Measurements from ENCODE around the gene MAP3K10.

Gene MAP3K10

DNA sequence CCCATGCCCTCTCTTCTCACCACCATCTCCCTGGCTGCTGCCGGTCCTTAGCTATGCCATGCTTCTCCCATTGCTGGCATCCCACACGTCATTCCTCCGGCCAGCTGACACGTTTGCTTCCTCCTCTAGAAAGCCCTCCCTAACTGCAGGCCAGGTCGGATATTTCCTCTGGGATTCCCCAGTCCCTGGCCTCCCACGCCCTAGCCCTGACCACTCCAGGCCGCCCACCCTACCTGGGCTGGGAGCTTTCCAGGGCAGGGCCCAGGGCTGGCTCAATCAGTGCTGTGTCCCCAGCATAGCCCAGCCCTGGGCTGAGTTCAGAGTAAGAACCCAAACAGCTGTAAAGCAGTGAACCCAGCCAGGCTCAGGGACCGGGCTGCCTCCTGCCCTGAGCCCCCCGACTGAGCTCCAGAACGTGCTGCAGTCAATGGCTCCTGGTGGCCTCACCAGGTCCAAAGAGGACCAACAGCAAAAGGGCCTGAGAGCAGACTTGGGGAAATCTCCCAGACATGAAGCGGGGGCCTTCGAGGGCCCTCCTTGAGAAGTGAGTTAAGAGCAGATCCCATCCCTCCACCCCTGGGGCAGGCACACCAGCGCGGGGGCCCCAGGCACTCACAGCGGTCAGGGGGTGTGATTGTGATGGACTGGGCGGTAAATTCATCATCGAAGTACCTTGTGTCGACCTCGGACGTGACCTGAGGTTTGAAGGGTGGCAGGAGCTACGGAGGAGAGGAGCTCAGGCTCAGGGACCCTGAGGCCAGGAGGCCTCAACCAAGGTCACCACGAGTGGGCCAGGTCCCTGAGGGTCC is 43.4 kb downstream of the MAP3K10 start:
- DNase-seq, result no peak

DNA sequence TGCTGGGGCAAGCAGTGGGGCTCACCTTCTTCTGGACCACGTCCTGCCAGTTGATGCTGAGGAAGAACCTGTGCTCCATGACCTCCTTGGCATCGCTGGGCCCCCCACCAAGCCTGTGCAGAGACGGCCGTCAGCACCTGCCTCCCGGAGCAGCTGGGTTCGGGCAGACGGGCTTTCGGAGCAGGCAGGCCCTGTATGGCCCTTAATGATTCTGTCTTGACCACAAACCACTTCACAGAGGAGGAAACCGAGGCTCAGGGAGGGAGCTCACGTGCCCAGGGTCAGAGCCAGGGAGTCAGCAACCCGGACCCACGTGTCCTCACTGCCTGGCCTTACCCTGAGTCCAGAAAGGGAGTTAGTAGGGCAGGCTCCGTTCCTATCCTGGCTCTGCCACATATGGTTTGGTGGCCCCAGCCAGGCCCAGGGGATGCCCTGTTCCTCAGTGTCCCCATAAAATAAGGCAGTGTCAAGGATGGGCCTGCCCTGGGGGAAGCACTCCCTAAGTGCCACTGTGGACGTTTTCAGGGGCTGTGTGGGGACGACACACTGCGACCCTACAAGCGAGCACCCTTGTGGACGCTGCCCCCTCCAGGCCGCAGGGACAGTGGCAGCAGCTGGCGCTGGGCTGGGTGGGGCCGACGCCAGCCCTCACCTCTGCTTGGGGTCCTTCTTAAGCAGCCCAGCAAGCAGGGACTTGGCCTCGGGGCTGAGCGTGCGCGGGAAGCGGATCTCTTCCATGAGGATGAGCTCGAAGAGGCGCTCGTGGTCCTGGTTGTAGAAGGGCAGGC is 44.2 kb downstream of the MAP3K10 start:
- DNase-seq, result no peak

GRCh38 chr19:40236026-40236355 is 44.8 kb downstream of the MAP3K10 start:
- DNase-seq, result no peak

GRCh38 chr19:40236366-40236765 is 45.1 kb downstream of the MAP3K10 start:
- no peak for DNase-seq

DNA sequence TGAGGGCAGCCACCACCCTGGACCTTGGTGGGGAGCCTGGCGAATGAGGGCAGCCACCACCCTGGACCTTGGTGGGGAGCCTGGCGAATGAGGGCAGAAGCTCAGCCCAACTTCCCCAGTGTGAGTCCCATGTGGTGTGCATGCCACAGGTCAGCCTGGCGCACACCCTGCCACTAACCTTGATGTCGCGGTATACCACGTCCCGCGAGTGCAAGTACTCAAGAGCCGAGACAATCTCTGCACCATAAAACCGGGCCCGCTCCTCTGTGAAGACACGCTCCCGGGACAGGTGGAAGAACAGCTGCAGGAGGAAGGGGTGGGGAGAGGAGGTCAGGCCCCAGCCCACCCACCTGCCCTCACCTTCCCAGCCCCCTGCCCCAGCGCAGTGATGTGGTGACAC is 46.6 kb downstream of the MAP3K10 start:
- no peak for DNase-seq

GRCh38 chr19:40238775-40239174 is 47.5 kb downstream of the MAP3K10 start:
- DNase-seq, result no peak

- DNase-seq, result no peak
Observed at GRCh38 chr19:40239415-40240226, 48.4 kb downstream of the MAP3K10 start.

GRCh38 chr19:40240332-40240731 is 49.1 kb downstream of the MAP3K10 start:
- DNase-seq, result no peak

GRCh38 chr19:40241125-40241808 is 50.0 kb downstream of the MAP3K10 start:
- DNase-seq, result no peak

- DNase-seq, result peak; percentile 59
Observed at GRCh38 chr19:40241809-40242384, 50.7 kb downstream of the MAP3K10 start.

DNA sequence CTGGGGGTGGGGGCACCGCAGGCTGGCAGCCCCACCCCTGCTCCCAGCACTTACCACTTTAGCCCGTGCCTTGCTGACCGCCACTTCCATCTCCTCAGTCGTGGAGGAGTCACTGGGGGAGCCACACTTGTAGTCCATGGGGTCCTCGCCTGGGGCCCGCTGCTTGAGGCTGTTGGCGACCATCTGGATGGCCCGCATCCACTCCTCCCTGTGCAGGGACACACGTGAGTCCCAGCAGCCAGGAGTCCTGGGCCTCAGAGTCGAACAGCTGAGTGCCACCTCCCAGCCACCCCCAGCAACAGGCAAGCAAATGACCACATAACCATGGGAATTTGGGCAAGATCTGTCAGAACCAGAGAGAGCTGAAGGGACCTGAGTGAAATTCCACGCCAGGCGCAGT is 51.3 kb downstream of the MAP3K10 start:
- no peak for DNase-seq

DNA sequence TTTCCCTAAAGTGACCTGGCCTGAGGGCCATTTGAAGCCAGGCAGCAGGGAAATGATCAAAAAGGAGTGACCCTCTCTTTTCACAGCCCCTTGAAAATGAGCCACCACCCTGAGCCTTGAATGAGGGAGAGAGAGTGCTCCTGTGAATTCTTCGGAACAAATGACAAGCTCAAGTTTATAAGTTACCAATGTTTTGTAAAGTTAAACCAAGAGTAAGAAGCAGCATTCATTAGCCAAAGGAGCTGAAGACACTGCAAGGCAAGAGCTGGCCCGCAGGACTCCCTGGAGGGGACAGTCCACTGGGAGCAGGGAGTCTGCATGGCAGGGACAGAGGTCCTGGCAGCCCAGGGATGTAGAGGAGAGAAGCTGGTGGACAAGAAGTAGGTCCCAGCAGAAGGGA is 52.0 kb downstream of the MAP3K10 start:
- no peak for DNase-seq

DNA sequence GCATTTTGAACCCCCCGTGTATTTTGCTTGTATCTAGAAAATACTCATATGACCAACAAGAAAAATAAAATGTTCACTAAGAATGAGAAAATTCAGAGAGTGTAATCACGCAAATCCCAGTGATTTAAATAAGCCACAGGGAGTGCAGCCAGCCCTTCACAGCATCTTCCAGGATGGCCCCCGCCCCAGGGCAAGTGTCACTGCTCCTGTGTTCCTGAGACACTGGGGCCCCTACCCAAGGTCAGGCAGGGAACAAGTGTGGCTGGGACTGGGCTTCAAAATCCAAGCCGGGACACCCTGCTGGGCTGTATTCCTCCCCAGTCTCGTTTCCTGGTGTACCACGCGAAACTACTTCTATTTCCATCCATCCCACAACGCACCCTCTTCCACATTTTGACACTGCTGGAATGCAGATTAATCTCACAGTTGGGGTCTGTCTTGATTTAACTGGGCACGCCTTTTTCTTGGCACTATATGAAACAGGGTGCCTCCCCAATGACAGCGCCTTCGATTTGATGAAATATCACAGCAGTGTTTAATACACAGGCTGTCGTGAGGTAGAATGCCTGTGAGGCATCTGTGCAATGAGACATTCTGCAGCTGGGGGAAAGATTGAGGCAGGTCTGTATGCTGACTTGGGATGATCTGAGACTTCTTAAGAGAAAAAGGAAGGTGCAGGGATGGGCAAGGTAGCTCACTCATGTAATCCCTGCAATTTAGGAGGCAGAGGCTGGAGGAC is 53.5 kb downstream of the MAP3K10 start:
- DNase-seq, result no peak

- DNase-seq, result no peak
Observed at GRCh38 chr19:40245506-40246128, 54.4 kb downstream of the MAP3K10 start.

DNA sequence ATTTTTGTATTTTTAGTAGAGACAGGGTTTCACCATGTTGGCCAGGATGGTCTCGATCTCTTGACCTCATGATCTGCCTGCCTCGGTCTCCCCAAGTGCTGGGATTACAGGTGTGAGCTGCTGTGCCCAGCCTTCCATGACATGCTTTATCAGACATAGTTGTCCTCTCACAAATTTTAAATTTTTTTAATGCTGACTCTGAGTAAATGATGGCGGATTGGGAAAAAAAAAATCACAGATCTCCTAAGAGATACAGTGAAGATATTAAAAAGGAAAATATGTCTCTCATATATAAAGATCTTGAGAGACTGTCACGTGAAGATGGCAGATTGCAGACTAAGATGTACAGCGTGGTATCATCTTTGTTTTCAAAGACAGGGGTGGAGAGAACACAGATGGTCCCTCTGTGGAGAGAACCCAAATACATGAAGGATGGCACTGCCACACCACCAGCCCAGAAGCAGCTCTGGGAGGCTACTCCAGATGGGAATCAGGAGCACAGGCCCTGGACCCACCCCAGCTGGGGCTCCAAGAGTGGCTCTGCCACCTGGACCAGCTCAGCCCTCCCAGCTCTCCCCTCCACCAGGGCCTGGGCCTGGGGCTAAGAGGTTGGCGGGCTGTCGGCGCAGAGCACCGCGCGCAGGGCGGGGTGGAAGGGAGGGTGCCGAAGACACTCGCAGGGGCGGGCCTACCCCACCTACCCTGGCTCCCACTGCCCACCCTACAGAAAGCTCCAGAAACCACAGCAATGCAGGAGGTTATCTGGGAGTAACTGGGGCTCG is 55.3 kb downstream of the MAP3K10 start:
- no peak for DNase-seq

DNA sequence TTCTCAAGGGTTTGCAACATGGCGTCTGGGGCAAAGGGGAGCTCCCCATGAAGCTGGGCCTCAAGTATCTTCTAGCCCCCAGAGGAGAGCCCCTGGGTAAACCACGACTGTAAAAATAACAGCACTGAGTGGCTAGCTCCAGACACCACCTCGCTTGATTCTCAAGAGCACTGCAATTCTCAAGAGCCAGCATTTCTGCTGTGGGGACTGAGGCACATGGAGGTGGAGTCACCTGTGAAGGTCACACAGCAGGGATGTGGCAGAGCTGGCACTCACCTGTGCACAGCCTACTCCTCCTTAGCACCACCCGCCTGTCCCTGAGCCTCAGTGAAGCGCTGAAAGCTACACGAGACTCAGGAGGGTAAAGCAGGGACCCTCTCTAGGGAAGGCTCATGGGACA is 56.0 kb downstream of the MAP3K10 start:
- DNase-seq, result no peak

GRCh38 chr19:40247735-40248262 is 56.6 kb downstream of the MAP3K10 start:
- no peak for DNase-seq

DNA sequence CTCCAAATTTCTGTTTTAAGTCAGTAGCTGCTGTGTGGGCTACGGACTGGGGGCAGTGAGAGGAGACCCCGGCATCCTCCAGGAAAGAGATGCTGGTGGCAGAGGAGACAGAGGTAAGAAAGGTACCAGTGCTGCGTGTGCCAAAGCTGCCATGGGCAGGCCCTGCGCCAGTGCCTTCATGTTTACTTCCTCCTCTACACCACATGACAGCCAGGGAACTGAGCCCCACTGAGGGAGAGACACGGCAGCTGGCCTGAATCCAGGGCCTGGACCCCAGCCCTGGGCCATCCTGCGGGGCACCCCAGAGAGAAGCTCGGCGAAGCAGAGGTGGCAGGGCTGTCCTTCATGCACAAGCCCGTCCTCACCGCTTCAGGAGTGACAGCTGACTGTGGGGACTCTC is 58.0 kb downstream of the MAP3K10 start:
- no peak for DNase-seq

DNA sequence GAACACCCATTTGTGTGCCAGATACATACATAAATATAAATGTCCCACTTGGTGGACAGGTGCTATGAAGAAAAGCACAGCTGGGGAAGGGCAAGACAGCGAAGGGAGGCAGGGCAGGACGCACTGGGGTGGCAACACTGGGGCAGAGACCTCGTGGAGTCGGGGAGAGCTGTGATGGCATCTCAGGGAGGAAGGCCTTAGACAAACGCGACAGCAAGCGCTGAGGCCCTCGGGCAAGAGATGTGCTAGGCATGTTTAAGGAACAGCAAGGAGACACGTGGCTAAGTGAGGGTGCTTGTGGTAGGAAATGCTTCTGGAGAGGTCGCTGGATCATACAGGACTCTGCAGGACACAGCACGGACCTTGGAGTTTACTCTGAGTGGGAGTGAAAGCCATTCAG is 58.6 kb downstream of the MAP3K10 start:
- DNase-seq, result no peak

DNA sequence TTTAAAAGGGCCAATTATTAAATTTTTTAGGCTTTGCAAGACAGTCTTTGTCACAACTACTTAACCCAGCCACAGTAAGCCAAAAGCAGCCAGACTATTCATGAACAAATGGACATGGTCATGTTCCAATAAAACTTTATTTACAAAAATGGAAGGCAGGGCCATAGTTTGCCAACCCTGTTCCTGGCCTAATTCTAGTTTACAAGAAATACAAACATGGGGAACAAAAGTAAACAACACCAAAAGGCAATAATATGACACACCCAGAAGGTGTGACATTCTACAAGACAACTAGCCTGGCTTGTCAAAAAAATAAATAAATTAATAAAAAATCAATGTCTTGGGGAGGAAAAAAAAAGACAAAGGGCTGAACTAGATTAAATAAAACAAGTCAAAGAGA is 60.0 kb downstream of the MAP3K10 start:
- DNase-seq, result no peak

Data from right hindlimb (tissue), 1 donor.